ENCODE data around the gene CDK11B. TPM values are rescaled to one million over a fixed set of nuclear protein-coding genes. Genes with fewer than 3 reads are reported as not detected.
"Not testable (repeated sequence)": the region's sequence is repeated elsewhere in the genome, so short reads cannot be mapped to it uniquely, and the experiment has no call there.

CDK11B gene
- total RNA-seq, 1 donor, result 5.8 TPM

- H2AFZ ChIP-seq (ENCODE audit: low read length), result no peak overlapping the region
Observed at GRCh38 chr1:1596493-1597274, 62.1 kb downstream of the CDK11B start.

GRCh38 chr1:1595341-1595740 lies 63.5 kb downstream of the CDK11B start:
- H2AFZ ChIP-seq (ENCODE audit: low read length); H3K36me3 ChIP-seq (ENCODE audit: insufficient read depth, low read length); H4K20me1 ChIP-seq (ENCODE audit: insufficient read depth, low read length); H3K79me2 ChIP-seq (ENCODE audit: insufficient read depth, low read length); H3K9me3 ChIP-seq (ENCODE audit: low read depth, low read length); H3K4me3 ChIP-seq (ENCODE audit: insufficient read depth, low read length); H3K4me1 ChIP-seq (ENCODE audit: insufficient read depth, low read length); H3K4me2 ChIP-seq (ENCODE audit: insufficient read depth, low read length); H3K27ac ChIP-seq (ENCODE audit: low read depth, low read length); DNase-seq (ENCODE audit: insufficient read length, low spot score, missing footprints): not testable (repeated sequence)
- peaks cover 38% of the 10 kb centered on the region for H3K27me3 ChIP-seq (ENCODE audit: insufficient read depth, low read length)

More at GRCh38 chr1:1596493-1597274, 62.1 kb downstream of the CDK11B start:
- TF ChIP-seq, protein P1, sequence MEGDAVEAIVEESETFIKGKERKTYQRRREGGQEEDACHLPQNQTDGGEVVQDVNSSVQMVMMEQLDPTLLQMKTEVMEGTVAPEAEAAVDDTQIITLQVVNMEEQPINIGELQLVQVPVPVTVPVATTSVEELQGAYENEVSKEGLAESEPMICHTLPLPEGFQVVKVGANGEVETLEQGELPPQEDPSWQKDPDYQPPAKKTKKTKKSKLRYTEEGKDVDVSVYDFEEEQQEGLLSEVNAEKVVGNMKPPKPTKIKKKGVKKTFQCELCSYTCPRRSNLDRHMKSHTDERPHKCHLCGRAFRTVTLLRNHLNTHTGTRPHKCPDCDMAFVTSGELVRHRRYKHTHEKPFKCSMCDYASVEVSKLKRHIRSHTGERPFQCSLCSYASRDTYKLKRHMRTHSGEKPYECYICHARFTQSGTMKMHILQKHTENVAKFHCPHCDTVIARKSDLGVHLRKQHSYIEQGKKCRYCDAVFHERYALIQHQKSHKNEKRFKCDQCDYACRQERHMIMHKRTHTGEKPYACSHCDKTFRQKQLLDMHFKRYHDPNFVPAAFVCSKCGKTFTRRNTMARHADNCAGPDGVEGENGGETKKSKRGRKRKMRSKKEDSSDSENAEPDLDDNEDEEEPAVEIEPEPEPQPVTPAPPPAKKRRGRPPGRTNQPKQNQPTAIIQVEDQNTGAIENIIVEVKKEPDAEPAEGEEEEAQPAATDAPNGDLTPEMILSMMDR (IDR thresholded peaks at IDR 0.05; ENCODE audit: extremely low read depth, low read depth, low read length), result no peak
- Histone ChIP-seq H3K4me1 (ENCODE audit: insufficient read depth, low read length) (no peaks in the 10 kb centered on the region), H4K20me1 (ENCODE audit: insufficient read depth, low read length) (peaks cover 4% of the 10 kb centered on the region), H3K27ac (ENCODE audit: low read depth, low read length) (no peak overlapping the region), H3K4me3 (ENCODE audit: insufficient read depth, low read length) (no peak overlapping the region), H3K9me3 (ENCODE audit: low read depth, low read length) (no peaks in the 10 kb centered on the region), H3K27me3 (ENCODE audit: insufficient read depth, low read length) (peaks cover 48% of the 10 kb centered on the region), H3K79me2 (ENCODE audit: insufficient read depth, low read length) (no peaks in the 10 kb centered on the region), H3K36me3 (ENCODE audit: insufficient read depth, low read length) (no peaks in the 10 kb centered on the region), H3K4me2 (ENCODE audit: insufficient read depth, low read length) (no peak overlapping the region)
- peak; percentile 88 for DNase-seq (ENCODE audit: insufficient read length, low spot score, missing footprints)

DNA sequence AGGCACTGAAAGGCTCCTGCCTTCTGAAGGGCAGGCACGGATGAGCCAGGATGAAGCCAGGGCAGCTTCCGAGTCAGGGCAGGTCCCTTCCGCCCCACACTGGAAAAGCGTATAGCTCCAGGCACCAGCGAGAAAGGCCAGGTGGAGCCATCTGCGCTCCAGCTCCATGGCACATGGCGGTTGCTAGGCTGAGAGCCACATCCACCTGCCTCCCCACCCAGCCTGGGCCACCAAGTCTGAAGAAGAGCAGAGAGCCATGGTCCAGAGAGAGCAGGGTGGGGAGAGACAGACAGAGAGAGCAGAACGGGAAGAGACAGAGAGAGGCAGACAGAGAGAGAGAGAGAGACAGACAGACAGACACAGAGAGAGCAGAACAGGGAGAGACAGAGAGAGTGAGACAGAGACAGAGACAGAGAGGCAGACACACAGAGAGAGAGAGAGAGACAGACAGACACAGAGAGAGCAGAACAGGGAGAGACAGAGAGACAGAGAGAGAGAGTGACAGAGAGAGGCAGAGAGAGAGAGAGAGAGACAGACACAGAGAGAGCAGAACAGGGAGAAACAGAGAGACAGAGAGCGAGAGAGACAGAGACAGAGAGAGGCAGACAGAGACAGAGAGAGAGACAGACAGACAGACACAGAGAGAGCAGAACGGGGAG lies 64.1 kb downstream of the CDK11B start:
- TF ChIP-seq, protein P1 (IDR thresholded peaks at IDR 0.05; ENCODE audit: extremely low read depth, low read depth, low read length), result no peak
- no peak overlapping the region for H3K27ac ChIP-seq (ENCODE audit: low read depth, low read length)
- H3K4me3 ChIP-seq (ENCODE audit: insufficient read depth, low read length), result no peak overlapping the region
- H3K9me3 ChIP-seq (ENCODE audit: low read depth, low read length), result no peaks in the 10 kb centered on the region
- no peak overlapping the region for H2AFZ ChIP-seq (ENCODE audit: low read length)
- H3K36me3 ChIP-seq (ENCODE audit: insufficient read depth, low read length), result no peaks in the 10 kb centered on the region
- H3K27me3 ChIP-seq (ENCODE audit: insufficient read depth, low read length), result peaks cover 36% of the 10 kb centered on the region
- no peak overlapping the region for H3K4me2 ChIP-seq (ENCODE audit: insufficient read depth, low read length)
- H4K20me1 ChIP-seq (ENCODE audit: insufficient read depth, low read length), result peaks cover 4% of the 10 kb centered on the region
- no peaks in the 10 kb centered on the region for H3K79me2 ChIP-seq (ENCODE audit: insufficient read depth, low read length)
- peak; percentile 83 for DNase-seq (ENCODE audit: insufficient read length, low spot score, missing footprints)
- no peaks in the 10 kb centered on the region for H3K4me1 ChIP-seq (ENCODE audit: insufficient read depth, low read length)

GRCh38 chr1:1593834-1594601 lies 64.8 kb downstream of the CDK11B start:
- TF ChIP-seq, protein P1 (IDR thresholded peaks at IDR 0.05; ENCODE audit: extremely low read depth, low read depth, low read length), result no peak
- no peak overlapping the region for H3K27ac ChIP-seq (ENCODE audit: low read depth, low read length)

More at GRCh38 chr1:1593834-1594601, 64.8 kb downstream of the CDK11B start:
- Histone ChIP-seq H3K27me3 (ENCODE audit: insufficient read depth, low read length) (peaks cover 30% of the 10 kb centered on the region), H2AFZ (ENCODE audit: low read length) (no peak overlapping the region), H3K79me2 (ENCODE audit: insufficient read depth, low read length) (no peaks in the 10 kb centered on the region), H3K4me3 (ENCODE audit: insufficient read depth, low read length) (no peak overlapping the region), H3K4me2 (ENCODE audit: insufficient read depth, low read length) (no peak overlapping the region), H4K20me1 (ENCODE audit: insufficient read depth, low read length) (peaks cover 4% of the 10 kb centered on the region), H3K36me3 (ENCODE audit: insufficient read depth, low read length) (no peaks in the 10 kb centered on the region), H3K4me1 (ENCODE audit: insufficient read depth, low read length) (no peaks in the 10 kb centered on the region), H3K9me3 (ENCODE audit: low read depth, low read length) (no peaks in the 10 kb centered on the region)
- DNase-seq (ENCODE audit: insufficient read length, low spot score, missing footprints), result peak; percentile 62

Data from osteoblast (primary cell).